ENCODE measurements around the gene KDM4B.

Gene KDM4B

DNA sequence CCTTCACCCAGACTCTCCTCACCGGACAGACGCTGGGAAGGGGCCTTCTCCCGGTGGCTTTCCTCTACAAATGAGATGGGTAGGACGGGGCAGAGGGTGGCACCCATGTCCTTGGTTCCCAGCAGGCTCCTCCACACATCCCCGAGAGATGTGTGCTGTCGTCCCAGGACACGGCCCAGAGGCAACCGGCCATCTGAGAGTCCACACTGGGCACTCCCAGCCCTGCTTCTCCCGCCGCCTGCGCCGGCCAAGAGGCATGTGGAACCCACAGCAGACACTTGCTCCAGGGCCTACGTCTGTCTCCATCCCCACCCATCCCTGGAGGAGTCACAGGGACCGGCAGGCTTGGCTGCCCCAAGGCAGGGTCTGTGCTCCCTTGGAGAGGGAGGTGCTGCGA lies 179.9 kb downstream of the KDM4B start:
- peaks cover 13% of the 10 kb centered on the region; the same call in 1 of the 2 replicates for H3K36me3 ChIP-seq (ENCODE audit: control insufficient read depth, low read length)
- no peaks in the 10 kb centered on the region for H3F3A ChIP-seq (ENCODE audit: control insufficient read depth, insufficient read depth)
- no peak overlapping the region for H3K4me2 ChIP-seq (ENCODE audit: low read length)
- TF ChIP-seq, protein P1, sequence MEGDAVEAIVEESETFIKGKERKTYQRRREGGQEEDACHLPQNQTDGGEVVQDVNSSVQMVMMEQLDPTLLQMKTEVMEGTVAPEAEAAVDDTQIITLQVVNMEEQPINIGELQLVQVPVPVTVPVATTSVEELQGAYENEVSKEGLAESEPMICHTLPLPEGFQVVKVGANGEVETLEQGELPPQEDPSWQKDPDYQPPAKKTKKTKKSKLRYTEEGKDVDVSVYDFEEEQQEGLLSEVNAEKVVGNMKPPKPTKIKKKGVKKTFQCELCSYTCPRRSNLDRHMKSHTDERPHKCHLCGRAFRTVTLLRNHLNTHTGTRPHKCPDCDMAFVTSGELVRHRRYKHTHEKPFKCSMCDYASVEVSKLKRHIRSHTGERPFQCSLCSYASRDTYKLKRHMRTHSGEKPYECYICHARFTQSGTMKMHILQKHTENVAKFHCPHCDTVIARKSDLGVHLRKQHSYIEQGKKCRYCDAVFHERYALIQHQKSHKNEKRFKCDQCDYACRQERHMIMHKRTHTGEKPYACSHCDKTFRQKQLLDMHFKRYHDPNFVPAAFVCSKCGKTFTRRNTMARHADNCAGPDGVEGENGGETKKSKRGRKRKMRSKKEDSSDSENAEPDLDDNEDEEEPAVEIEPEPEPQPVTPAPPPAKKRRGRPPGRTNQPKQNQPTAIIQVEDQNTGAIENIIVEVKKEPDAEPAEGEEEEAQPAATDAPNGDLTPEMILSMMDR (IDR thresholded peaks at IDR 0.05; ENCODE audit: low read depth, low read length, poor library complexity, severe bottlenecking): no peak
- TF ChIP-seq EZH2phosphoT487 (IDR thresholded peaks at IDR 0.05; ENCODE audit: borderline replicate concordance, low read length): no peak
- no peak overlapping the region for H3K27ac ChIP-seq (ENCODE audit: low read depth, low read length)
- H4K20me1 ChIP-seq (ENCODE audit: control insufficient read depth, insufficient read depth, low read depth, low read length): no peaks in the 10 kb centered on the region; the same call in 1 of the 2 replicates
- H3K79me2 ChIP-seq (ENCODE audit: control insufficient read depth, low read length): no peaks in the 10 kb centered on the region
- H3K4me3 ChIP-seq (ENCODE audit: low read length): no peak overlapping the region
- no peaks in the 10 kb centered on the region for H3K9me3 ChIP-seq (ENCODE audit: control insufficient read depth, insufficient read depth, low read length)
- H3K27me3 ChIP-seq (ENCODE audit: control insufficient read depth, low read length): no peaks in the 10 kb centered on the region
- no peaks in the 10 kb centered on the region for H3K9me2 ChIP-seq (replicated peaks; ENCODE audit: control insufficient read depth, low read length)
- H3K4me1 ChIP-seq (ENCODE audit: control insufficient read depth, low read length): no peaks in the 10 kb centered on the region

GRCh38 chr19:5149508-5149907 lies 180.6 kb downstream of the KDM4B start:
- Histone ChIP-seq H3K4me2 (ENCODE audit: low read length) (no peak overlapping the region), H3K4me3 (ENCODE audit: low read length) (no peak overlapping the region), H3F3A (ENCODE audit: control insufficient read depth, insufficient read depth) (no peaks in the 10 kb centered on the region), H3K4me1 (ENCODE audit: control insufficient read depth, low read length) (no peaks in the 10 kb centered on the region), H4K20me1 (ENCODE audit: control insufficient read depth, insufficient read depth, low read depth, low read length) (no peaks in the 10 kb centered on the region; the same call in 1 of the 2 replicates), H3K27me3 (ENCODE audit: control insufficient read depth, low read length) (no peaks in the 10 kb centered on the region), H3K79me2 (ENCODE audit: control insufficient read depth, low read length) (no peaks in the 10 kb centered on the region), H3K9me3 (ENCODE audit: control insufficient read depth, insufficient read depth, low read length) (no peaks in the 10 kb centered on the region), H3K27ac (ENCODE audit: low read depth, low read length) (no peak overlapping the region), H3K36me3 (ENCODE audit: control insufficient read depth, low read length) (peaks cover 12% of the 10 kb centered on the region; the same call in 1 of the 2 replicates), H3K9me2 (replicated peaks; ENCODE audit: control insufficient read depth, low read length) (no peaks in the 10 kb centered on the region)
- TF ChIP-seq EZH2phosphoT487 (IDR thresholded peaks at IDR 0.05; ENCODE audit: borderline replicate concordance, low read length): no peak
- TF ChIP-seq, protein P1 (IDR thresholded peaks at IDR 0.05; ENCODE audit: low read depth, low read length, poor library complexity, severe bottlenecking): no peak

DNA sequence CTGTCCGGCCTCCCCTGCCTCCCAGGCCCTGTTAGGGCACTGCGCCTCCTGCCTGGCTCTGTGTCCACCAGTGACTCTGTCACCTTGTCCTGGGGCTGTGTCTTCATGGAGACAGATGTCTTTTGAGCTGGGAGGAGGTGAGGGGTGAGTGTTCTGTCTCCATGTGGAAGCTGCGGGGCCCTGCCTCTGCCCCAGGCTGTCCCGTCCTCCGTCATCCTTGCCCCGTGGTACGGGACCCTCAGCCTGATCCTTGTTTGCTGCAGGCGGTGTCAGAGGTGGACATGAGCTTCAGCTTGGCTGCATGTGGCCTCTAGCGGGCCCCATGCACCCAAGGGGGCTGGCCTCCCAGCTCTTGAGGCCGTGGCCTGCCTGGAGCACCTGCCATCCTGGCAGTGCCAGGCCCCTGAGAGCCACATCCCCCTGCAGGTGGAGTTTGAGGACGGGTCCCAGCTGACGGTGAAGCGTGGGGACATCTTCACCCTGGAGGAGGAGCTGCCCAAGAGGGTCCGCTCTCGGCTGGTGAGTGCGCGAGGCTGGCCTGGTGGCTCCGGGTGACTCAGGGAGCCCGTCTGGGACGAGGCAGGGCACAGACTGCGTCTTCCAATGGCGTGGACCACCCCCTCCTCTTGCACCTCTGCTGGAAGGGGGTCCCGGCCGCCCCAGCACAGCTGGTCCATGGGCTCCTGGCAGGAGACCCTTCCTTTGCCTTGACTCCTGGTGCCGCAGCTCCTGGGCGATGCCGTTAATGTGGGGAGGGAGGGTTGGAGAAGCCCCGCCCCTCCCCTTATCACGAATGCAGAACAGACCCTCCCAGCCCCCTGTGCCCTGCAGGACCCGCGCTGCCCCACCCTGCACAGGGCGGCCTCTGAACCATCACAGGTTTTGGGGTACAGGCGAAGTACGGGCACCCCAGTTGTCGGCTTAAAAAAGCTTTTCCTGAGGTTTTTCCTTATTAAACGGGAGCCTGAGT lies 181.3 kb downstream of the KDM4B start:
- H3K4me2 ChIP-seq (ENCODE audit: low read length): no peak overlapping the region
- no peaks in the 10 kb centered on the region for H3K9me2 ChIP-seq (replicated peaks; ENCODE audit: control insufficient read depth, low read length)
- TF ChIP-seq EZH2phosphoT487 (IDR thresholded peaks at IDR 0.05; ENCODE audit: borderline replicate concordance, low read length): no peak
- TF ChIP-seq, protein P1 (IDR thresholded peaks at IDR 0.05; ENCODE audit: low read depth, low read length, poor library complexity, severe bottlenecking): no peak
- H3K36me3 ChIP-seq (ENCODE audit: control insufficient read depth, low read length): peaks cover 8% of the 10 kb centered on the region; the same call in 1 of the 2 replicates
- no peak overlapping the region for H3K27ac ChIP-seq (ENCODE audit: low read depth, low read length)
- H3K27me3 ChIP-seq (ENCODE audit: control insufficient read depth, low read length): no peaks in the 10 kb centered on the region
- no peak overlapping the region for H3K4me3 ChIP-seq (ENCODE audit: low read length)
- no peaks in the 10 kb centered on the region for H3K9me3 ChIP-seq (ENCODE audit: control insufficient read depth, insufficient read depth, low read length)
- H4K20me1 ChIP-seq (ENCODE audit: control insufficient read depth, insufficient read depth, low read depth, low read length): no peaks in the 10 kb centered on the region; the same call in 1 of the 2 replicates
- H3K4me1 ChIP-seq (ENCODE audit: control insufficient read depth, low read length): no peaks in the 10 kb centered on the region
- no peaks in the 10 kb centered on the region for H3K79me2 ChIP-seq (ENCODE audit: control insufficient read depth, low read length)
- H3F3A ChIP-seq (ENCODE audit: control insufficient read depth, insufficient read depth): no peaks in the 10 kb centered on the region
